ENCODE data around the gene RAD9A.

The RAD9A gene

DNA sequence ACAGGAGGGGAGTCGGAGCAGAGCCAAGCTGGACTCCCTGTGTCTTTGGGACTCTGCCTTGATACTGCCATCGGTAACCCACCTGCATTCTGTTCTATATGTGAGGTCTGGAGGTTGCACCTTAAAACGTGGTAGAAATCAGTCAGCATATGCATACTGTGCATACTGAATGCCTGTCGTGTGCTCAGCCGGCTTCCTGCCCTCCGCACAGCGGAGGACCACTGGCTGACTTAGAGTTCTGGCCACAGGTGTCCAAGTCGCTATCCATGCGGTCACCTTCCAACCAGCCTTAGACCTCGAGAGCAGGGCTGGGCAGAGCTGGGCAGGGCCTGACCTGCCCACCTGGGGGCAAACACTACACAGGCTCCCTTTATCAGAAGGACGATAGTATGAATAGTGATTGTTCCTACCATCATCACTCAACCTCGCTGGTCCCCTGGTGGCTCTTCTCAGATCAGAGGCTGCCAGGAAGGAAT lies 15.9 kb downstream of the RAD9A start:
- no peak for DNase-seq (ENCODE audit: extremely low read depth in 1 of 2, low read depth in 1 of 2)

GRCh38 chr11:67408437-67409200 lies 16.8 kb downstream of the RAD9A start:
- no peak for DNase-seq (ENCODE audit: extremely low read depth in 1 of 2, low read depth in 1 of 2)

DNA sequence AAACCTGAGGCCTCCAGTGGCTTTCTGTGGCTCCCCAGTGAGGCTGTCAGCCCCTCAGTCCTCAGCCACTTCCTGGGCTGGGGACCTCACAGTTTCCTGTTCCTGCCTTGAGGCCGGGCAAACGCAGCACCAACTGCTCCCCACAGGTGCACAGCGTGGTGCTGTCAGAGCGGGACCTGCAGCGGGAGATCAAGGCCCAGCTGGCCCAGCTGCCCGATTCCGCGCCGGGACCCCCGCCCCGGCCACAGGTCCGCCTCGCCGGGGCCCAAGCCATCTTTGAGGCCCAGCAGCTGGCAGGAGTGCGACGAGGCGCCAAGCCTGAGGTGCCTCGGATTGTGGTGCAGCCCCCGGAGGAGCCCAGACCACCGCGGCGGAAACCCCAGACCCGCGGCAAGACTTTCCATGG lies 17.5 kb downstream of the RAD9A start:
- DNase-seq (ENCODE audit: extremely low read depth in 1 of 2, low read depth in 1 of 2) = peak in 1 of 2 donors; percentile 67

GRCh38 chr11:67409781-67410368 lies 18.1 kb downstream of the RAD9A start:
- no peak for DNase-seq (ENCODE audit: extremely low read depth in 1 of 2, low read depth in 1 of 2)

GRCh38 chr11:67410369-67410831 lies 18.6 kb downstream of the RAD9A start:
- DNase-seq (ENCODE audit: extremely low read depth in 1 of 2, low read depth in 1 of 2) = no peak

DNA sequence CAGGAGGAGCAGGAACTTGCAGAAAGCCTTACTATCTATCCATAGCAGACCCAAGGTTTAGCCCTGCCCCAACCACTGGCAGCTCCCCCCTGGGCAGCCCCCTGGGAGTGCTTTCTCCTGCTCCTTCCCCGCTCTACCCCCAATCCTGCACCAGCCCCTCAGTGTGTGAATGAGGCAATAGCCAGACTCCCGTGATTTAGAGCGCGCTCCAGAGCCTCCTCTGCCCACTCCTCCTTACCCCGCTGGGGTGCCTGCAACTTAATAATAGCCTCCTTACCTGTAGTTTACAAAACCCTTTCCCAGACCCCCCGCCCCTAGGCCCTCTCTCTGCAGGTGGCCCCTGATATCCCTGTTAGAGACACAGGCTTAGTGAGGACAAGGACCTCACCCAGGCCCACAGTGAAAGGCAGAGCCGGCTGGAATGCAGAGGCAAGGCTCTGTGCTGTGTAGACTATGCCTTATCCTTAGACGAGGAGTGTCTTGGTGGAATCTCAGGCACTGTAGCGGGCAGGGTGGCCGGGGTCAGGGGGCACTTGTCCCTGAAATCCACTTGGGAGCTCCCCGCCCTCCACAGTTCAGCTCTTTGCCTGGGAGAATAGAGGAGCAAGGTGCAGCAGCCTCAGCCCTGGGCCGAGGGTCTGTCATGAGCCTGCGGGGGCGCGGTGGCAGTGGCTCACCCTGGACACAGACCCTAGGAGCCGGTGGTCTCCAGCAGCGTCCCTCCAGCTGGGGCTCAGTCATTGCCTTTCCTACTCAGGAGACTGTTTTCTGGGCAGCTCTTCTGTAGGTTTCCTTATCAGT lies 19.4 kb downstream of the RAD9A start:
- DNase-seq (ENCODE audit: extremely low read depth in 1 of 2, low read depth in 1 of 2) = no peak

GRCh38 chr11:67411785-67412152 lies 20.0 kb downstream of the RAD9A start:
- DNase-seq (ENCODE audit: extremely low read depth in 1 of 2, low read depth in 1 of 2) = no peak

DNA sequence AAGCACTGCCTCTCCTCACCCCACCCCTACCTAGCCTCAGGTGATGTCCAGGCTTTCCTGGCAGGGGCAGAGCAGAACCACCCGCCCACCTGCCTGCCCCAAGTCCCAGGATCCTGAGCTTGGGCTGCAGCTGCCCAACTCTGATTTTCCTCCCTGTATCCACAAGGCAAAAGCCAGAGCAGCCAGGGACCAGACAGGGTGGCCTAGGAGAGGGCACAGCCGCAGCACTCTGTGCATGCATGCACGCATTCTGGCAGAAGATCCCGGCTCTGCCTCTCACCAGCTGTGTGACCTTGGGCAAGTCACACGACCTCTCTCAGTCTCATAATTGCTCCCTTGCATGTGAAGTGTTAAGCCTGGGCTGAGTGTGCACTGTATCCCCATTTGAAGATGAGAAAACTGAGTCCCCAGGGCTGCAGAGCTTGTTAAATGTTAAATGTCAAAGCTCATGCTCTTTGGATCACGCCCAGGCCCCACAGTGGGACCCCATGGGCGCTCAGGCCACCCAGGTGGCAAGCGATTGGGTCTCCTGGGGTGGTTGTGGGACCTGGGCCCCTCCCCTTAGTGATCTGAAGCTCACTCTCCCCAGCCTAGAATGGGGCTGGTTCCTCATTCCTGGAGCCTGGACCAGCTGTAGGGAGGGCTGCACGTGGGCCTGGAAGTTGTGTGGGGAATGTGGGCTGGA lies 20.9 kb downstream of the RAD9A start:
- DNase-seq (ENCODE audit: extremely low read depth in 1 of 2, low read depth in 1 of 2) = no peak

DNA sequence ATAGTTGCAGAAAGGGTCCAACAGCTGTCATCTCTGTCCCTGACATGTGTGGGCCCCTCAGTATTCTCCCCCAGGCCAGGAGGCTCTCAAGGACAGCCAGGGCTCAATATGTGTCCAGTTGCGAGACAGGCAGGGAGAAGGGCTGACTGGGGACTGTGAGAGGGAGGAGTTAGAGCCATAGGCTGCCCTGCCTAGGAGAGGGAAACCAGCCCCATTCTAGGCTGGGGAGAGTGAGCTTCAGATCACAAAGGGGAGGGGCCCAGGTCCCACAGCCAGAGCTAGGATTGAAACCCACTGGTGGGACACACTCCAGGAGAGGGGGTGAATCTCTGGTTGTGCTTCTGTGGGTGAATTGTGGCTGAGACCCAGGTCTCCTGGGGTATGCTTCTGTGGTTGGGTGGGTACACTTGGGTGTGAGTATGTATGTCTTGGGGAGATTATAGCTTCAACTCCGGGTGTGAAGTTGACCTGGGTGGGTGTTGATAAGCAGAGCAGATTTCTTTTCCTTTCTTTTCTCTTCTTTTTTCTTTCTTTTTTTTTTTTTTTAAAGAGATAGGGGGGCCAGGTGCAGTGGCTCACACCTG lies 21.6 kb downstream of the RAD9A start:
- no peak for DNase-seq (ENCODE audit: extremely low read depth in 1 of 2, low read depth in 1 of 2)

DNA sequence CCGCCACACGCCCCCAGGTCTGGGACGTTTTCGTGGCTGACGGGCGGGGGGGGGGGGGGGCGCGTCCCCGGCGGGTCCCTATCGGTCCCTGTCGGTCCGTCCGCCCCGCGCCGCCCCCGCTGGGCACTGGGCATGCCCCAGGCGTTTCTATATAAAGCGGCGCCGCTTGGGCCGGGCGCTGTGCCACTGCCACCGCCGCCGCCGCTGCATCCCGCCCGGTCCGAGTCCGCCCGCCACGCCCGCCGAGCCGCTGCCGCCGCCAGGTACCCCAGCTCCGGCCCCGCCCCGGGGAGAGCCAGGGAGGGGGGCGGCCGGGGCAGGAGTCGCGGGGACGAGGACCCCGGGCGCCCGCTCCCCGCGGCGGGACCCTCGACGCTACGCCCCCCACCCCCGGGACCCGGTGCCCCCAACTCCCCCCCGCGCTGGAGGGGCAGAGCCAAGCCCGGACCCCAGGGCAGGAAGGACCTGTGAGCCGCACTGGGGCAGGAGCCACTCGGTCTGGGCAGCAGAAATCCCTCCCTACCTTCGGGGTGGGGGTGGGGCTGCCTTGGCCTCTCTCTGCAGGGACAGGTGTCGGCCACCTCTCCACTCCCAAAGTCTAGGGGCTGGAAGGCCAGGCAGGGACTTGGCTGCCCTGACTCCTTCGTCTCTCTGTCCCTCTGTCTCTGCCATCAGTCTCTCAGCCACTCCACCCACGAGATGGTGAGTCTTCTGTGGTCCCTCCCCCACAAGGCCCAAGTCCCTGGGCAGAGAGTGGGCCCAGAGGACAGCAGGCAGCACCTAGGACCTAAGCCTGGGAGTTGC lies 23.9 kb downstream of the RAD9A start, which contains the start of gene CARNS1:
Gene CARNS1 (plus strand): TSS at position 178 of the 804 bp plus-strand sequence. CDS start 522 bp downstream, at position 700.
- DNase-seq (ENCODE audit: extremely low read depth in 1 of 2, low read depth in 1 of 2) = no peak

- DNase-seq (ENCODE audit: extremely low read depth in 1 of 2, low read depth in 1 of 2) = no peak
Measured at GRCh38 chr11:67416416-67417335, 24.9 kb downstream of the RAD9A start.

- DNase-seq (ENCODE audit: extremely low read depth in 1 of 2, low read depth in 1 of 2) = no peak
Measured at GRCh38 chr11:67417425-67417824, 25.6 kb downstream of the RAD9A start.

DNA sequence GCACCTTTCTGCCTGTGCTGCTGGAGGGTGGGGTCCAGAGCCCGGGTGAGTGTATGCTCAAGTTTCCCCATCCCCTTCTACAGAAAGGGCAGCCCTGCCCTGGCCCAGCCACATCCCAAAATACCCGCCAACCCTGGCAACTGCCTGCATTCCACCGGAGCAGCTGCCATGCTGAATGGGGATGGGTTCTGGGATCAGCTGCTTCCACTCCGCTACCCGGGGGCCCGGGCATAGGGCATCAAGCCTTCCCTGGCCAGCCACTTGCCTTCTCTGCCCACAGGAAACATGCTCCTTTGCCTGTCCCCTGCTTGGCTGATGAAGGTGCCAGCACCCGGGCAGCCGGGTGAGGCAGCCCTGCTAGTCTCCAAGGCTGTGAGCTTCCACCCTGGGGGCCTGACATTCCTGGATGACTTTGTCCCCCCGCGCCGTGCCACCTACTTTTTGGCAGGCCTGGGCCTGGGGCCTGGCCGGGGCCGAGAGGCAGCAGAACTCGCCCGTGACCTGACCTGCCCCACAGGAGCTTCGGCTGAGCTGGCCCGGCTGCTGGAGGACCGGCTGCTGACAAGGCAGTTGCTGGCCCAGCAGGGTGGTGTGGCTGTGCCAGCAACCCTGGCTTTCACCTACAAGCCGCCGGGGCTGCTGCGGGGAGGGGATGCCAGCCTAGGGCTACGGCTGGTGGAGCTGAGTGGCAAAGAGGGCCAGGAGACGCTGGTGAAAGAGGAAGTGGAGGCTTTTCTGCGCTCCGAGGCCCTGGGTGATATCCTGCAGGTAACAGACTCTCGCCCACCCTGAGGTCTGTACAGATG lies 26.9 kb downstream of the RAD9A start:
- DNase-seq (ENCODE audit: extremely low read depth in 1 of 2, low read depth in 1 of 2) = no peak

GRCh38 chr11:67419325-67420049 lies 27.7 kb downstream of the RAD9A start:
- DNase-seq (ENCODE audit: extremely low read depth in 1 of 2, low read depth in 1 of 2) = no peak

DNA sequence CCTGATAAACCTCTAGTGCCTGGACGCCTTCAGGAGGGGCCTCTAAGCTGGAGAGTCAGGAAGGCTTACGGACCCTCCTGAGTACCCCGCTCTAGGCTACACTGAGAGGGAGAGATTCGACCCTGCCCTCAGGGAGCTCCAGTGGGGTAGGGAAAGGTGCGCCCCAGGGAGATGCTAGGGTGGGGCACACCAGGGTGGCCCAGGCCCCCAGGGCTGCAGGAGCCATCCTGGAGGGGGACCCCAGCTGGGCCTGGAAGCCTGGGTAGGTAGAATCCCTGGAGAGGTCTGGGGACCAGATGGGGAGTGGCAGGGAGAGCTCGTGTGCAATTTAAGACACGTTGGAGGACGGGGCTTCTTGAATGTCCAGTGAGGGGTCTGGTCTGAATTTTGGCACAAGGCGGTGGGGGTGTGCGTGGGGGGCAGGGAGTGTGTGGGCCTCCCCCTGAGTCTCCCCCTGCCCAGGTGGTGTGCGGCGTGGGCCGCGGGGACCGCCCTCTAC lies 28.4 kb downstream of the RAD9A start:
- DNase-seq (ENCODE audit: extremely low read depth in 1 of 2, low read depth in 1 of 2) = no peak

GRCh38 chr11:67420646-67421429 lies 29.1 kb downstream of the RAD9A start:
- peak; percentile 95 to 98 for DNase-seq (ENCODE audit: extremely low read depth in 1 of 2, low read depth in 1 of 2)

Data from stimulated activated CD8-positive, alpha-beta memory T cell treated with anti-CD3 and anti-CD28 coated beads, Interleukin-7, amount 100 ng/mL, for 48 hours (primary cell).